ENCODE results near the gene MGARP. TPM values are rescaled to one million over a fixed set of nuclear protein-coding genes. Genes with fewer than 3 reads are reported as not detected.

Gene MGARP
- total and polyA plus RNA-seq, 4 donors = 0.17 to 0.87 (median 0.36) TPM

DNA sequence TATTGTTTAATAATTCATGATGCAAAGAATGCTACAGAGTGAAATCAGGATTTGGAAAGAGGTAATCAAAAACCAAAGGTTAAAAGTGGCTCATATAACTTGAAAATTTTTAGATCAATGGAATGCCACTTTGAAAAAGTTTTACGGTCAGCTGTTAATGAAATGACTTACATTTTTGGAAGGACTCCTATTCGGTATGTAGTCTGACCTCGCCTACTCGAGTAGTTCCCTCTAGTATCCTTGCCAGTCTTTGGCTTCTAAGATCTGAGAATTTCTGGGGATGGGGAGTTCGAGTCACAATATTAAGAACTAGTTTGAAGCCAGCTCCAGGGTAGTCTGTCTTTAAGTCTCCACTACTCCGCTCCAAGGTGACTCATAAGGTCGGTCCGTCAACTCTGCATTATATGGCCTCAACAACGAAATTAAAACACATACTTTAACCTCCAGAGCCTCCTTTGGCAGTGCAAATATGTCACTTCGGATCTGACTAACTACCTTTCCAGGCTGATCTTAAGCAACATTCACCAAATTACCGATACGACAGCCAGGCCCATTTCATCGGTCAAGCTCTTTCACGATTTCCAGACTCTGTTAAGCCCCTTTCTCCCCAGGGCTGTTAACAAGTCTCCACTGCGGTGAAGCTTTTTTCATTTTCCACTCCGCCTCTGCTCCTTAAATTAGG, 20.5 kb upstream of the MGARP start:
- H3K27me3 ChIP-seq (ENCODE audit: control insufficient read depth in 3 of 3, insufficient read depth in 3 of 3, low read length in 2 of 3) = no peaks in the 10 kb centered on the region
- H3K9me3 ChIP-seq (ENCODE audit: control insufficient read depth in 4 of 4, insufficient read depth in 3 of 4, low read length in 3 of 4) = peaks cover 0 to 2% (median 0%) of the 10 kb centered on the region in 4 donors
- DNase-seq (peak in 1 of 3 donors; percentile 51), ATAC-seq (ENCODE audit: insufficient read depth, low FRiP score) (peak; percentile 17)
- peak overlapping the region; percentile 81 to 100 for H3K9ac ChIP-seq (ENCODE audit: insufficient read depth in 1 of 2, low read length in 2 of 2)
- H3K27ac ChIP-seq (ENCODE audit: low read depth in 1 of 2, low read length in 1 of 2) = peak overlapping the region; percentile 96 to 97
- peak overlapping the region; percentile 46 for H3K4me3 ChIP-seq
- peaks cover 0 to 12% (median 0%) of the 10 kb centered on the region in 4 donors for H3K36me3 ChIP-seq (ENCODE audit: control insufficient read depth in 4 of 4, insufficient read depth in 4 of 4, low read length in 4 of 4)
- WGBS, 2 donors = 9 to 10% methylated on average over 16 of the region's 16 CpGs
- TF ChIP-seq, protein P1, sequence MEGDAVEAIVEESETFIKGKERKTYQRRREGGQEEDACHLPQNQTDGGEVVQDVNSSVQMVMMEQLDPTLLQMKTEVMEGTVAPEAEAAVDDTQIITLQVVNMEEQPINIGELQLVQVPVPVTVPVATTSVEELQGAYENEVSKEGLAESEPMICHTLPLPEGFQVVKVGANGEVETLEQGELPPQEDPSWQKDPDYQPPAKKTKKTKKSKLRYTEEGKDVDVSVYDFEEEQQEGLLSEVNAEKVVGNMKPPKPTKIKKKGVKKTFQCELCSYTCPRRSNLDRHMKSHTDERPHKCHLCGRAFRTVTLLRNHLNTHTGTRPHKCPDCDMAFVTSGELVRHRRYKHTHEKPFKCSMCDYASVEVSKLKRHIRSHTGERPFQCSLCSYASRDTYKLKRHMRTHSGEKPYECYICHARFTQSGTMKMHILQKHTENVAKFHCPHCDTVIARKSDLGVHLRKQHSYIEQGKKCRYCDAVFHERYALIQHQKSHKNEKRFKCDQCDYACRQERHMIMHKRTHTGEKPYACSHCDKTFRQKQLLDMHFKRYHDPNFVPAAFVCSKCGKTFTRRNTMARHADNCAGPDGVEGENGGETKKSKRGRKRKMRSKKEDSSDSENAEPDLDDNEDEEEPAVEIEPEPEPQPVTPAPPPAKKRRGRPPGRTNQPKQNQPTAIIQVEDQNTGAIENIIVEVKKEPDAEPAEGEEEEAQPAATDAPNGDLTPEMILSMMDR (IDR thresholded peaks at IDR 0.05; ENCODE audit: control extremely low read depth, extremely low read depth) = no peak
- H3K4me1 ChIP-seq (ENCODE audit: control insufficient read depth in 5 of 5, insufficient read depth in 5 of 5, low read length in 5 of 5) = peaks cover 0 to 36% (median 4%) of the 10 kb centered on the region in 5 donors

DNA sequence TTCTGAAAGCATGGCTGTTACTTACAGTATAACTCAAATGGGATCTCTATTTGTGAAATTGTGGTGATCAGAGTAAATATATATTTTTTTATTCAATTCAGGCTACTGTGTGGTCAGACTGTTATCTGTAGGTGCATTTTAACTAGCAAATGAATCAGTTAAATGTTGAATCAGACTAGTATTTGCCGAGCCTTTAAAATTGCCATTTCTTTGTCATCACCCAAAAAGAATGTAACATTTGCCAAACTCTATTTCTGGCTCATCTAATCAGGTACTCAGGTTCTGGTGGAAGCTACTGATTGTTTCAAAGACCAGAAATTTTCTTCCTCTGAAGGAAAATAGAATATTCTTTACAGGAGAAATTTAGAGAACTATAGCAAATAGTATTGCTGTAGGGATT, 19.5 kb upstream of the MGARP start:
- no peak for ATAC-seq (ENCODE audit: insufficient read depth, low FRiP score)
- Histone ChIP-seq H3K27me3 (ENCODE audit: control insufficient read depth in 3 of 3, insufficient read depth in 3 of 3, low read length in 2 of 3) (no peaks in the 10 kb centered on the region), H3K36me3 (ENCODE audit: control insufficient read depth in 4 of 4, insufficient read depth in 4 of 4, low read length in 4 of 4) (peaks cover 0 to 11% (median 0%) of the 10 kb centered on the region in 4 donors), H3K4me3 (no peak overlapping the region), H3K4me1 (ENCODE audit: control insufficient read depth in 5 of 5, insufficient read depth in 5 of 5, low read length in 5 of 5) (peaks cover 0 to 39% (median 4%) of the 10 kb centered on the region in 5 donors), H3K27ac (ENCODE audit: low read depth in 1 of 2, low read length in 1 of 2) (peak overlapping the region in 1 of 2 donors; percentile 65), H3K9ac (ENCODE audit: insufficient read depth in 1 of 2, low read length in 2 of 2) (no peak overlapping the region), H3K9me3 (ENCODE audit: control insufficient read depth in 4 of 4, insufficient read depth in 3 of 4, low read length in 3 of 4) (no peaks in the 10 kb centered on the region)
- TF ChIP-seq, protein P1 (IDR thresholded peaks at IDR 0.05; ENCODE audit: control extremely low read depth, extremely low read depth) = no peak
- peak in 1 of 3 donors; percentile 31 for DNase-seq
- WGBS, 2 donors = 64 to 88% methylated on average over 1 of the region's 1 CpG

DNA sequence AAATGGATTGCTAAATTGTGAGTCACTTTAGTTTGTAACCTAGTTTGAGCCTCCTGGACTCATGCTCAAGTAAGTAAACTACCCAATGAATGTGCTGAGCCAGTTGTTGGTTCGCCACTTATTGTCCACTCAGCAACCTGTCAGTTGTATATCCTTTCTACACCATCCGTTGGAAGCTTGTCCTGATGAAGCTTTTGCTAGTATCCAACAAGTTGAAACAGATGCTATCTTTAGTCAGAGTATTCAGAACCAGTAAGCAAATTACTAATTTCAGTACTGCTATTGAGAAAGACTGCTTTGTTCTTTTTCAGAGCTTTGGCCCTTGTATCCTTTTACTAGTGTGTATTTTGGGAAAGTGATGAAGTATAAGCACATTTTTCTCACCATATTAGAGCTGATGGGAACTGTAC, 17.0 kb upstream of the MGARP start:
- ATAC-seq (ENCODE audit: insufficient read depth, low FRiP score) (no peak), DNase-seq (no peak)
- H3K4me1 ChIP-seq (ENCODE audit: control insufficient read depth in 5 of 5, insufficient read depth in 5 of 5, low read length in 5 of 5) = peaks cover 0 to 25% (median 4%) of the 10 kb centered on the region in 5 donors
- H3K27ac ChIP-seq (ENCODE audit: low read depth in 1 of 2, low read length in 1 of 2) = peak overlapping the region in 1 of 2 donors; percentile 34
- TF ChIP-seq, protein P1 (IDR thresholded peaks at IDR 0.05; ENCODE audit: control extremely low read depth, extremely low read depth) = no peak
- no peaks in the 10 kb centered on the region for H3K9me3 ChIP-seq (ENCODE audit: control insufficient read depth in 4 of 4, insufficient read depth in 3 of 4, low read length in 3 of 4)
- no peak overlapping the region for H3K9ac ChIP-seq (ENCODE audit: insufficient read depth in 1 of 2, low read length in 2 of 2)
- H3K4me3 ChIP-seq = no peak overlapping the region
- H3K36me3 ChIP-seq (ENCODE audit: control insufficient read depth in 4 of 4, insufficient read depth in 4 of 4, low read length in 4 of 4) = peaks cover 0 to 12% (median 6%) of the 10 kb centered on the region in 4 donors
- H3K27me3 ChIP-seq (ENCODE audit: control insufficient read depth in 3 of 3, insufficient read depth in 3 of 3, low read length in 2 of 3) = no peaks in the 10 kb centered on the region
- 71 to 91% methylated on average over 2 of the region's 2 CpGs for WGBS, 2 donors
